Loucy (cell line): Measurements from ENCODE around the gene IGFN1.

Experiments used
- H2AFZ ChIP-seq: fragments of 200-600 bp; sonication (generic); 2 replicates; pipeline ENCODE4 v1.6.0; 2016; ENCODE audit warnings: antibody characterized with exemption, mild to moderate bottlenecking, low read length, moderate library complexity
- H3F3A ChIP-seq: fragments of 200-600 bp; 2 replicates; pipeline ENCODE4 v1.6.0; 2016; ENCODE audit warnings: antibody characterized with exemption, low read depth, mild to moderate bottlenecking
- H3K27me3 ChIP-seq: fragments of 200-600 bp; sonication (generic); 2 replicates; pipeline ENCODE4 v1.6.1; 2014; ENCODE audit warnings: low read length, mild to moderate bottlenecking; ENCODE audit not compliant: insufficient read depth, poor library complexity, severe bottlenecking
- H3K36me3 ChIP-seq: fragments of 200-600 bp; sonication (generic); 2 replicates; pipeline ENCODE4 v1.6.1; 2016; ENCODE audit warnings: low read length; ENCODE audit not compliant: insufficient read depth
- H3K4me1 ChIP-seq: fragments of 200-600 bp; sonication (generic); 2 replicates; pipeline ENCODE4 v1.5.1; 2014; ENCODE audit warnings: low read length, mild to moderate bottlenecking; ENCODE audit not compliant: insufficient read depth, poor library complexity, severe bottlenecking
- H3K4me2 ChIP-seq: fragments of 200-600 bp; sonication (generic); 2 replicates; pipeline ENCODE4 v1.6.0; 2014; ENCODE audit warnings: antibody characterized with exemption, low read length, low read depth, mild to moderate bottlenecking; ENCODE audit not compliant: poor library complexity, severe bottlenecking
- H3K4me3 ChIP-seq: fragments of 200-600 bp; sonication (generic); 2 replicates; pipeline ENCODE4 v1.5.1; 2014; ENCODE audit warnings: low read length, mild to moderate bottlenecking, mixed read lengths; ENCODE audit not compliant: poor library complexity, severe bottlenecking
- H3K79me2 ChIP-seq: fragments of 200-600 bp; sonication (generic); 2 replicates; pipeline ENCODE4 v1.6.1; 2014; ENCODE audit warnings: low read length; ENCODE audit not compliant: insufficient read depth
- H3K9ac ChIP-seq: fragments of 200-600 bp; sonication (generic); 2 replicates; pipeline ENCODE4 v1.6.0; 2014; ENCODE audit warnings: mild to moderate bottlenecking, low read depth, low read length, moderate library complexity; ENCODE audit not compliant: poor library complexity, severe bottlenecking
- H3K9me2 ChIP-seq: fragments of 200-600 bp; sonication (generic); replicated peaks from 2 replicates; pipeline ENCODE4 v1.6.1; 2016; ENCODE audit warnings: low read depth, low read length, mixed read lengths
- H3K9me3 ChIP-seq: fragments of 200-600 bp; sonication (generic); 2 replicates; pipeline ENCODE4 v1.6.1; 2014; ENCODE audit warnings: mild to moderate bottlenecking, antibody characterized with exemption, low read length, low read depth; ENCODE audit not compliant: insufficient read depth
- H4K20me1 ChIP-seq: fragments of 200-600 bp; sonication (generic); 2 replicates; pipeline ENCODE4 v1.6.0; 2014; ENCODE audit warnings: antibody characterized with exemption, low read length, mild to moderate bottlenecking; ENCODE audit not compliant: insufficient read depth, poor library complexity, severe bottlenecking
- EZH2phosphoT487 ChIP-seq: fragments of 200-600 bp; IDR thresholded peaks from 2 replicates; pipeline ENCODE4 v1.6.1; 2018; ENCODE audit warnings: antibody characterized with exemption, mild to moderate bottlenecking, moderate library complexity, borderline replicate concordance
- TF ChIP-seq, protein P1 (sequence below): fragments of 200-600 bp; sonication (generic); conservative IDR thresholded peaks from 2 replicates; pipeline ENCODE4 v1.5.1; 2014; ENCODE audit warnings: mild to moderate bottlenecking, antibody characterized with exemption, low read length

The IGFN1 gene

DNA sequence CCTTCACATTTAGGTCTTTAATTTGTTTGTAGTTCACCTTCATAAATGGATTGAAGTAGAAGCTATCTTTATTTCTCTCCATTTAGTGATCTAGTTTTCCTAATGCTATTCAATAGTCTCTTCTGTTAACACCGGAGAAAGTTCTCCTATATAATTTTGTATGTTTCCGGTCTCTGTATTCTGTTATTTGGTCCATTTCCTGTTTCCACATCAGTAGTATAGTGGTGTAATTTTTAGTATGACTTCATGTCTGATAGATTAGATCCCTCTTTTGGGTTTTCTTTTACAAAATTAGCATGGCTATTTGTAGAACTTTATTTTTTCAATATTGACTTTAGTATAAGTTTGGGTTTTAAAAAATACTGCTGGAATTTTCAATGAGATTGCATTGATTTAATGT lies 51.1 kb downstream of the IGFN1 start:
- no peak for TF ChIP-seq EZH2phosphoT487
- TF ChIP-seq, protein P1, sequence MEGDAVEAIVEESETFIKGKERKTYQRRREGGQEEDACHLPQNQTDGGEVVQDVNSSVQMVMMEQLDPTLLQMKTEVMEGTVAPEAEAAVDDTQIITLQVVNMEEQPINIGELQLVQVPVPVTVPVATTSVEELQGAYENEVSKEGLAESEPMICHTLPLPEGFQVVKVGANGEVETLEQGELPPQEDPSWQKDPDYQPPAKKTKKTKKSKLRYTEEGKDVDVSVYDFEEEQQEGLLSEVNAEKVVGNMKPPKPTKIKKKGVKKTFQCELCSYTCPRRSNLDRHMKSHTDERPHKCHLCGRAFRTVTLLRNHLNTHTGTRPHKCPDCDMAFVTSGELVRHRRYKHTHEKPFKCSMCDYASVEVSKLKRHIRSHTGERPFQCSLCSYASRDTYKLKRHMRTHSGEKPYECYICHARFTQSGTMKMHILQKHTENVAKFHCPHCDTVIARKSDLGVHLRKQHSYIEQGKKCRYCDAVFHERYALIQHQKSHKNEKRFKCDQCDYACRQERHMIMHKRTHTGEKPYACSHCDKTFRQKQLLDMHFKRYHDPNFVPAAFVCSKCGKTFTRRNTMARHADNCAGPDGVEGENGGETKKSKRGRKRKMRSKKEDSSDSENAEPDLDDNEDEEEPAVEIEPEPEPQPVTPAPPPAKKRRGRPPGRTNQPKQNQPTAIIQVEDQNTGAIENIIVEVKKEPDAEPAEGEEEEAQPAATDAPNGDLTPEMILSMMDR, result no peak
- Histone ChIP-seq H3K4me3 (no peak overlapping the region), H3K27me3 (peaks cover 15% of the 10 kb centered on the region), H3K36me3 (no peaks in the 10 kb centered on the region), H3K9me2 (no peaks in the 10 kb centered on the region), H3K9ac (no peak overlapping the region), H4K20me1 (no peaks in the 10 kb centered on the region), H3K4me2 (no peak overlapping the region), H3K79me2 (no peaks in the 10 kb centered on the region), H2AFZ (no peak overlapping the region), H3F3A (no peaks in the 10 kb centered on the region), H3K9me3 (no peaks in the 10 kb centered on the region), H3K4me1 (no peaks in the 10 kb centered on the region)

DNA sequence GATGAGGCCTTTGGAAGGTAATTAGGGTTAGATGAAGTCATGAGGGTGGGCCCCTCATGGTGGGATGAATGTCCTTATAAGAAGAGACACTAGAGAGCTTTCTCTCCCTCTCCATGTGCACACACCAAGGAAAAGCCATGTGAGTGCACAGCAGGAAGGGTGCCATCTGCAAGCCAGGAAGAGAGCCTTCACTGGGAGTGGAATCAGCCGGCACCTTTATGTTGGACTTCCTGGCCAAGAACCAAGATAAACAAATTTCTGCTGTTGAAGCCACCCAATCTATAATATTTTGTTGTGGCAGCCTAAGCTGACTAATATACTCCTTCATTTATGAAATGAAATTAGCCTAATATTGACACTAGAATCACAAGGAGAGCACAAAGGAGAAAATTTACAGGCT lies 54.5 kb downstream of the IGFN1 start:
- H4K20me1 ChIP-seq, result no peaks in the 10 kb centered on the region
- no peaks in the 10 kb centered on the region for H3K79me2 ChIP-seq
- TF ChIP-seq, protein P1, result no peak
- no peak for TF ChIP-seq EZH2phosphoT487
- H3K9ac ChIP-seq, result no peak overlapping the region
- H3K27me3 ChIP-seq, result peaks cover 15% of the 10 kb centered on the region
- no peaks in the 10 kb centered on the region for H3K36me3 ChIP-seq
- no peaks in the 10 kb centered on the region for H3F3A ChIP-seq
- H3K4me1 ChIP-seq, result no peaks in the 10 kb centered on the region
- H3K4me3 ChIP-seq, result no peak overlapping the region
- no peaks in the 10 kb centered on the region for H3K9me2 ChIP-seq
- no peak overlapping the region for H3K4me2 ChIP-seq
- H2AFZ ChIP-seq, result no peak overlapping the region
- H3K9me3 ChIP-seq, result no peaks in the 10 kb centered on the region

DNA sequence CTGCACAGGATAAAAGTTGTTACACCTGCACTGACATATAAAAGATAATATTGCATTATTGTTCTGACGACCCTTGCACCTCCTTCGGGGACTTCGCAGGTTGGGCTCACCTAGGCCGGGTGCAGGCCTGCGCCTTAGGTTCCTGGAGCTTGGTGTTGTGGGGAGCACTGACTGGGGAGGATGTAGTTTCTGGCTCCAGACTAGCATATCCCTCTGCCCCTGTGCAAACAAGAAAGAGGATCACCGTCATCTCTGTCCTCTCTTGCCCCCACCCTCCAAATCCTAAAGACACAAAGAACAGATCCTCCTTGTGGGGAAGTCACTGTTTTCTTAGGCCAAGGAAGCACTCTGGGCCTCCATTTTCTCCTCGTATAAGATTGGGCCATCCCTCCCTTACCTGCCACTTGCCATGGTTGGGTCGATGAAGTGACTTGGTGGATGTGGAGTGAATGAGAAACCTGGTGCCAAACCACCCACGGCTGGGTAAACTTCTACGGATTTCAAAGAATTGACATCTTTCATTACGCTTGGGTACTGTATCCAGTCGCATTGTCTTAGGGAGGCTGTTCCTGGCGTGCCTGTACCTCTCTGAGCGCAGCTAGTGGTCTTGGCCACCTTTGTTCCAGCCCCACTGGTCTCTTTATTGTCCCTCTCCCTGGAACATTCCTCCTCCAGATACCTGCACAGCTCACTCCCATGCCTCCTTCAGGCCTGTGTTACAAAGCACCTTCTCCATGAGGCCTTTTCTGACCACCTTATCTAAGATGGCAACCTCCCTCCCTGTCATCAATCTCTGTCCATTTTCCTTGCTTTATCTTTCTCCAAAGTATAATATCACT lies 58.3 kb downstream of the IGFN1 start:
- H3K9ac ChIP-seq, result no peak overlapping the region
- no peaks in the 10 kb centered on the region for H4K20me1 ChIP-seq
- no peaks in the 10 kb centered on the region for H3K9me2 ChIP-seq
- no peak overlapping the region for H3K4me3 ChIP-seq
- no peaks in the 10 kb centered on the region for H3F3A ChIP-seq
- H3K36me3 ChIP-seq, result no peaks in the 10 kb centered on the region
- H3K4me2 ChIP-seq, result no peak overlapping the region
- no peak overlapping the region for H2AFZ ChIP-seq
- TF ChIP-seq EZH2phosphoT487, result no peak
- TF ChIP-seq, protein P1, result no peak
- peaks cover 3% of the 10 kb centered on the region for H3K27me3 ChIP-seq
- no peaks in the 10 kb centered on the region for H3K9me3 ChIP-seq
- H3K79me2 ChIP-seq, result no peaks in the 10 kb centered on the region
- no peaks in the 10 kb centered on the region for H3K4me1 ChIP-seq
